K562 (cell line): ENCODE data around the gene GSTM1. TPM values are rescaled to one million over a fixed set of nuclear protein-coding genes. Genes with fewer than 3 reads are reported as not detected.

ENCODE experiments used
- CTCF ChIP-seq, 3 experiments: IDR thresholded peaks in 2 of 3; conservative IDR thresholded peaks in 1 of 3; 2 replicates each; pipeline ENCODE4 v1.5.1; 2011 to 2012; ENCODE audit warnings: low read length in 3 of 3, mild to moderate bottlenecking in 3 of 3, control low read depth in 2 of 3, improper control_type of control experiment in 1 of 3, inconsistent platforms in 1 of 3, low read depth in 1 of 3, mixed read lengths in 1 of 3, moderate library complexity in 1 of 3; ENCODE audit not compliant: insufficient read depth in 2 of 3
- ELK3 ChIP-seq: fragments of 450-650 bp; formaldehyde crosslinking; IDR thresholded peaks from 2 replicates; pipeline ENCODE4 v1.4.0; 2020; ENCODE audit warnings: mild to moderate bottlenecking
- KAT2B ChIP-seq: IDR thresholded peaks from one replicate; pipeline ENCODE4 v1.6.1; 2012; ENCODE audit warnings: low read depth, mild to moderate bottlenecking, control low read depth, inconsistent platforms, low read length, moderate library complexity
- KDM4B ChIP-seq, 2 experiments: fragments of 450-650 bp in 1 of 2; sonication (generic) in 1 of 2; IDR thresholded peaks; 2 replicates each; pipeline ENCODE4 v1.6.1; 2016 to 2017; ENCODE audit warnings: borderline replicate concordance in 2 of 2, antibody characterized with exemption in 1 of 2, low read depth in 1 of 2, mild to moderate bottlenecking in 1 of 2
- KDM5B ChIP-seq: fragments of 200-600 bp; sonication (generic); IDR thresholded peaks from 2 replicates; pipeline ENCODE4 v1.6.1; 2012; ENCODE audit warnings: low read depth, mild to moderate bottlenecking, moderate library complexity, low read length, control low read depth, inconsistent platforms; ENCODE audit not compliant: insufficient replicate concordance
- L3MBTL2 ChIP-seq: fragments of 450-650 bp; IDR thresholded peaks from 2 replicates; pipeline ENCODE4 v1.6.1; 2016; ENCODE audit warnings: mild to moderate bottlenecking, moderate library complexity
- MXD1 ChIP-seq: fragments of 250-450 bp; sonication (Bioruptor Pico); IDR thresholded peaks from 2 replicates; pipeline ENCODE4 v1.8.0; 2021; ENCODE audit warnings: borderline replicate concordance, mild to moderate bottlenecking, moderate library complexity; ENCODE audit not compliant: poor library complexity, severe bottlenecking
- NBN ChIP-seq: fragments of 450-650 bp; IDR thresholded peaks from 2 replicates; pipeline ENCODE4 v1.6.1; 2016; ENCODE audit warnings: low read depth, mild to moderate bottlenecking
- OTX1 ChIP-seq: fragments of 450-650 bp; formaldehyde crosslinking; IDR thresholded peaks from 2 replicates; pipeline ENCODE4 v1.4.0; 2022; ENCODE audit warnings: mild to moderate bottlenecking
- RBM22 ChIP-seq: fragments of 200-400 bp; formaldehyde crosslinking; IDR thresholded peaks from 2 replicates; pipeline ENCODE4 v1.6.1; 2018; ENCODE audit warnings: low read length, low read depth; ENCODE audit not compliant: poor library complexity, severe bottlenecking
- REST ChIP-seq, 2 experiments: fragments of 450-650 bp; formaldehyde crosslinking in 1 of 2; IDR thresholded peaks; 2 replicates each; pipeline versions ENCODE4 v1.4.0 to v1.6.1; 2014 to 2020; ENCODE audit warnings: mild to moderate bottlenecking in 2 of 2, borderline replicate concordance in 1 of 2, low read depth in 1 of 2
- RUNX1 ChIP-seq: sonication (generic); IDR thresholded peaks from 2 replicates; pipeline ENCODE4 v1.6.1; 2016; ENCODE audit warnings: antibody characterized with exemption, low read depth
- SNRNP70 ChIP-seq: fragments of 200-400 bp; formaldehyde crosslinking; optimal IDR thresholded peaks from 2 replicates; pipeline ENCODE3; 2017; ENCODE audit warnings: low read depth, low read length
- TBL1XR1 ChIP-seq, 2 experiments: IDR thresholded peaks; 2 replicates each; pipeline ENCODE4 v1.6.1; 2012; ENCODE audit warnings: improper control_type of control experiment in 2 of 2, low read length in 2 of 2, mild to moderate bottlenecking in 1 of 2
- ZNF583 ChIP-seq: fragments of 250-450 bp; sonication (Bioruptor Pico); IDR thresholded peaks from 2 replicates; pipeline ENCODE4 v1.4.0; 2020
- polyA plus RNA-seq, 8 experiments: library from polyadenylated mRNA; depleted of rRNA in 4 of 8; stranded (reverse) in 5 of 8; unstranded in 3 of 8; fragments of >200 nt; fragmentation: Nextera tagmentation in 2 of 8; fragmentation: Illumina TruSeq in 1 of 8; extraction: Ambion mirVana in 2 of 8; extraction: Trizol in 1 of 8; gene quantifications; 2 replicates each; pipeline versions ENCODE4 v1.2.1 to v1.2.3, GENCODE V29; 2011 to 2014; ENCODE audit warnings: inconsistent platforms in 1 of 8, missing spikeins in 1 of 8
- total RNA-seq, 7 experiments: library from RNA; depleted of rRNA in 6 of 7; stranded (reverse); fragments of >200 nt in 6 of 7; fragmentation: Illumina TruSeq in 2 of 7; extraction: Trizol in 2 of 7; gene quantifications; 2 replicates each; pipeline versions ENCODE4 v1.2.1 to v1.2.3, GENCODE V29; 2011 to 2021; ENCODE audit warnings: low replicate concordance in 1 of 7

GSTM1 gene
- total and polyA plus RNA-seq, 9 of the 15 experiments (the other 6 are each of a cell fraction or from before 2014, with no cell fraction given) = not detected

GRCh38 chr1:109718495-109718894 lies 30.9 kb downstream of the GSTM1 start (continued):
- TF ChIP-seq REST (IDR thresholded peaks at IDR 0.05; ENCODE audit: borderline replicate concordance) = peak; percentile 75; the same call in 1 of the 2 replicates
- no peak for TF ChIP-seq REST (CRISPR knock-in tag; IDR thresholded peaks at IDR 0.05; ENCODE audit: low read depth)
- TF ChIP-seq NBN = no peak
- peak; percentile 28 to 73 (median 43) for TF ChIP-seq CTCF (IDR thresholded peaks at IDR 0.05 in 2 of 3, conservative IDR thresholded peaks at IDR 0.05 in 1 of 3; ENCODE audit: insufficient read depth in 2 of 3, low read depth in 1 of 3, low read length in 3 of 3)
- TF ChIP-seq RBM22 = no peak
- TF ChIP-seq SNRNP70 = no peak
- no peak for TF ChIP-seq ELK3 (CRISPR knock-in tag)
- TF ChIP-seq KAT2B = no peak
- TF ChIP-seq L3MBTL2 = peak; percentile 39; the same call in 1 of the 2 replicates
- no peak for TF ChIP-seq OTX1
- no peak for TF ChIP-seq KDM4B (IDR thresholded peaks at IDR 0.05; ENCODE audit: borderline replicate concordance in 2 of 2, low read depth in 1 of 2)
- 0 out of 4 replicates have a peak, but pooled peaks of 1 of the 2 experiments have one; percentile 29 for TF ChIP-seq TBL1XR1 (IDR thresholded peaks at IDR 0.05; ENCODE audit: low read length in 2 of 2)
- no peak for TF ChIP-seq RUNX1
- TF ChIP-seq ZNF583 = no peak
- TF ChIP-seq KDM5B = no peak
- no peak for TF ChIP-seq MXD1
